ENCODE data around the gene WDR18.

Gene WDR18, protein sequence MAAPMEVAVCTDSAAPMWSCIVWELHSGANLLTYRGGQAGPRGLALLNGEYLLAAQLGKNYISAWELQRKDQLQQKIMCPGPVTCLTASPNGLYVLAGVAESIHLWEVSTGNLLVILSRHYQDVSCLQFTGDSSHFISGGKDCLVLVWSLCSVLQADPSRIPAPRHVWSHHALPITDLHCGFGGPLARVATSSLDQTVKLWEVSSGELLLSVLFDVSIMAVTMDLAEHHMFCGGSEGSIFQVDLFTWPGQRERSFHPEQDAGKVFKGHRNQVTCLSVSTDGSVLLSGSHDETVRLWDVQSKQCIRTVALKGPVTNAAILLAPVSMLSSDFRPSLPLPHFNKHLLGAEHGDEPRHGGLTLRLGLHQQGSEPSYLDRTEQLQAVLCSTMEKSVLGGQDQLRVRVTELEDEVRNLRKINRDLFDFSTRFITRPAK

DNA sequence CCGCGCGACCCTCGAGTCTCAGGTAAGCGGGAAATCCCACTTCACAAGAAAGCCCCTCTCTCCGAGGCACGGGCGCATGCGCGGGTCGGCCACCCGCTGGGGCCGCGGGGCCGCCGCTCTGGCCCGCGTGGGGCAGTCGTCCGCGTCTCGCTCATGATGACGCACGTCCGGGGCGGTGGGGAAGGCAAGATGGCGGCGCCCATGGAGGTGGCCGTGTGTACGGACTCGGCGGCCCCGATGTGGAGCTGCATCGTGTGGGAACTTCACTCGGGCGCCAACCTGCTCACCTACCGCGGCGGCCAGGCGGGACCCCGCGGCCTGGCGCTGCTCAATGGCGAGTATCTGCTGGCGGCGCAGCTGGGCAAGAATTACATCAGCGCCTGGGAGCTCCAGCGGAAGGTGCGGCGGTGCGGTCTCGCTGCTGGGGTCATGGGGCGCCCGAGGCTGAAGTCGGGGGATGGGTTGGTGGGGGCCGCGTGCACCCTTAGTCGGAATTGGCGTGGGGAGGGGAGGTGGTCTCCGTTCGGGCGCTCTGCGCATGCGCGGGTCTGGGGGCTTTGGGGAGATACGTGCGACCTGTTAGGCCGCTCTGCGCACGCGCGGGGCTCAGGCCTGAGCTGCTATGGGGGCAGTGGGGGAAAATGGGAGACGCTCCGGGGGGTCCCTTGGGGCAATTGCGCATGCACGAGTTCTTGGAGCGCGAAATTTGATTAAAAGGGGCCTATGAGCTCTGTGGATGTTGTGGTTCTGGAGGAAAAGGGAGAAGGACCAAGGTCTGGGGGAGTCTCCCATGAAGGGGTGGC lies at the start of gene WDR18:
Gene WDR18 (plus strand): TSS at position 181 of the 803 bp plus-strand sequence. CDS start 9 bp downstream, at position 190.
- DNase-seq (ENCODE audit: low read depth in 2 of 2) = peak; percentile 88 to 89

GRCh38 chr19:934865-935479 lies 49.2 kb upstream of the WDR18 start:
- DNase-seq (ENCODE audit: low read depth in 2 of 2) = no peak

DNA sequence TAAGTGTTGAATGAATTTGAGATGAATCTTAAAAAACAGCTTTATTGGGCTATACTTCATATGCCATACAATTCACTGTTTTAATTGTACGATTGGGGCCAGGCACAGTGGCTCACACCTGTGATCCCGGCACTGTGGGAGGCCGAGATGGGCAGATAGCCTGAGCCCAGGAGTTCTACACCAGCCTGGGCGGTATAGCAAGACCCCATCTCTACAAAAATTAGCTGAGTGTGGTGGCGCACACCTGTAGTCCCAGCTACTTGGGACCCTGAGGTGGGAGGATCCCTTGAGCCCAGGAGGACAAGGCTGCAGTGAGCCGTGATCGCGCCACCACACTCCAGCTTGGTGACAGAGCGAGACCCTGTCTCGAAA lies 48.0 kb upstream of the WDR18 start:
- no peak for DNase-seq (ENCODE audit: low read depth in 2 of 2)

- no peak for DNase-seq (ENCODE audit: low read depth in 2 of 2)
Observed at GRCh38 chr19:937259-937694, 46.9 kb upstream of the WDR18 start.

GRCh38 chr19:938233-938923 lies 45.8 kb upstream of the WDR18 start:
- no peak for DNase-seq (ENCODE audit: low read depth in 2 of 2)

DNA sequence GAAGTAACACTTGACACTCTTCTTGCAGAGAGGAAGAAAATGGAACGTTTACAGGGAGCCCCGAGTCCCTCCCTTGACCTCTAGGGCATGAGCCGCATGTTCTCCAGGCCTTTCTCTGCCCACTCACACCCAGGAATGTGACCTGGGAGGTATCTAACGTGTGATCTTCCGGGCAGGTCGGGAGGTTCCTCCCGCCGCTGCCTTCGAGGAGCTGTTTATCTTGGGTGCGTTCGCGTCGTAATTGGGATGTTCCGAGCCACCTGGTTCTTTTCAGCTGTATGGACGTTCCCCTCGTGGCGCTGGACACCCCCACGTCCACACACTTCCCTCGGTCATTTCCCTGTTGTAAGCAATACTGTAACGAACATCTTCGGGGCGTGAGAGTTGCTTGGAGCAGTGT lies 44.7 kb upstream of the WDR18 start:
- no peak for DNase-seq (ENCODE audit: low read depth in 2 of 2)

GRCh38 chr19:939922-940321 lies 44.2 kb upstream of the WDR18 start:
- no peak for DNase-seq (ENCODE audit: low read depth in 2 of 2)

- DNase-seq (ENCODE audit: low read depth in 2 of 2) = peak in 1 of 2 donors; percentile 39
Observed at GRCh38 chr19:940591-941291, 43.4 kb upstream of the WDR18 start.

- no peak for DNase-seq (ENCODE audit: low read depth in 2 of 2)
Observed at GRCh38 chr19:941292-942132, 42.6 kb upstream of the WDR18 start.

DNA sequence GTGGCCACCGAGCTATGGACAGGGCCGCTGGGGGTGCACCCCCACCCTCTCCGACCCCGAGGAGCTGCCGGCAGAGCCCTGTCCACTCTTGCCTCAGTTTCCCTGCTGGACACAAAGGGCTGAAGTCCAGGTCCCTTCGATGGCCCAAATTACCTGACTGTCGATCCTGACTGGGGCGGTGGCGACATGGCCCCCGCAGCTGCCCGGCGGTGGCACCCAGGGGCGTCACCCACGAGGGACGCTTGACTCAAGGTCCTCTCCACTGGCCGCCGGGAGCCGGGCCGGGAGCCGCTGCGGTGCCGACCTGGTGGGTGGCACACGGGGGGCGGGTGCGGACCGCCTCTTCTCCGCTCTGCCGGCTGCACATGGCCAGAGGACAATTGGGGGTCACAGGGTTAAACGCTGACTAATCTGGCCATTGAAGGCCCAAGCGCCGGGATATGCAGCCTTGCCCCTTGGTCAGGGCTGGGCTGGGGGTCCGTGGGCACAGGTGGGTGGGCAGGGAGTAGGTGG lies 42.0 kb upstream of the WDR18 start:
- no peak for DNase-seq (ENCODE audit: low read depth in 2 of 2)

DNA sequence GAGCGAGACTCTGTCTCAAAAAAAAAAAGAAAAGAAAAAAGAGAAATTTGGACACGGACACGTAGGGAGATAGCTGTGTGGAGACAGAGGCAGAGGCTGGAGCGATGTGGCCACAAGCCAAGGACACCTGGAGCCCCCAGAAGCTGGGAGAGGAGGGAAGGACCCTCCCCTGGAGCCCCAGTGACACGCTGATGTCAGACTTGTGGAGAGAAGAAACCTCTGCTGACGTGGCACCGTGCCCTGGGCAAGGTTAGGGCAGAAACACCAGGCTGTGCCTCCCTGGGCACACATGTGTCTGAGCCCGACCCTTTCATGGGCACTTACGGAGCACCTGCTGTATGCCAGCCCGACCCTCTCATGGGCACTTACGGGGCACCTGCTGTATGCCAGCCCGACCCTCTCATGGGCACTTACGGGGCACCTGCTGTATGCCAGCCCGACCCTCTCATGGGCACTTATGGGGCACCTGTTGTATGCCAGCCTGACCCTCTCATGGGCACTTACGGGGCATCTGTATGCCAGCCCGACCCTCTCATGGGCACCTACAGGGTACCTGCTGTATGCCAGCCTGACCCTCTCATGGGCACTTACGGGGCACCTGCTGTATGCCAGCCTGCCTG lies 40.5 kb upstream of the WDR18 start:
- DNase-seq (ENCODE audit: low read depth in 2 of 2) = no peak

GRCh38 chr19:944171-944567 lies 40.0 kb upstream of the WDR18 start:
- DNase-seq (ENCODE audit: low read depth in 2 of 2) = no peak

DNA sequence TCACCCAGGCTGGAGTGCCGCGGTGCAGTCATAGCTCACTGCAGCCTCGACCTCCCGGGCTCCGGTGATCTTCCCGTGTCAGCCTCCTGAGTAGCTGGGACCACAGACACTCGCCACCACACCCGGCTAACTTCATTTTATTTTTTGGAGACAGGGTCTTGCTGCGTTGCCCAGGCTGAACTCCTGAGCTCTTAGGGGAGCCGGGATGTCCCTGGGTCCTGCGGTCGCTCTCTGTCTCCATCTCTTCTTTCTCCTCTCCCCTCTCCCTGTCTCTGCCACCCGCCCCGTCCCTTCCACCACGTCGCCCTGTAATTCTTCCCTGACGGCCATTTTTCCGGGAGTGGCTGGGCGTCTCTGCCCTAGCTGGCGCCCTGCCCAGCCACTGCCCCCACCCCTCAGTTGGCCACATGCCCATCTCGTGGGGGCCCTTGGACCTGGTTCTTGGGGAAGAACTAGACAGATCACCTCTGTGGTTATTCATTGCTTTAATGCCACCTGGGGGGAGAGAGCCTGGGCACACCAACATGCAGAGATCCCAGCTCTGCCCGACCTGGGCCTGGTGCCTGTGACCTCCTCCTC lies 39.4 kb upstream of the WDR18 start:
- DNase-seq (ENCODE audit: low read depth in 2 of 2) = no peak

- DNase-seq (ENCODE audit: low read depth in 2 of 2) = no peak
Observed at GRCh38 chr19:945401-946252, 38.5 kb upstream of the WDR18 start.

DNA sequence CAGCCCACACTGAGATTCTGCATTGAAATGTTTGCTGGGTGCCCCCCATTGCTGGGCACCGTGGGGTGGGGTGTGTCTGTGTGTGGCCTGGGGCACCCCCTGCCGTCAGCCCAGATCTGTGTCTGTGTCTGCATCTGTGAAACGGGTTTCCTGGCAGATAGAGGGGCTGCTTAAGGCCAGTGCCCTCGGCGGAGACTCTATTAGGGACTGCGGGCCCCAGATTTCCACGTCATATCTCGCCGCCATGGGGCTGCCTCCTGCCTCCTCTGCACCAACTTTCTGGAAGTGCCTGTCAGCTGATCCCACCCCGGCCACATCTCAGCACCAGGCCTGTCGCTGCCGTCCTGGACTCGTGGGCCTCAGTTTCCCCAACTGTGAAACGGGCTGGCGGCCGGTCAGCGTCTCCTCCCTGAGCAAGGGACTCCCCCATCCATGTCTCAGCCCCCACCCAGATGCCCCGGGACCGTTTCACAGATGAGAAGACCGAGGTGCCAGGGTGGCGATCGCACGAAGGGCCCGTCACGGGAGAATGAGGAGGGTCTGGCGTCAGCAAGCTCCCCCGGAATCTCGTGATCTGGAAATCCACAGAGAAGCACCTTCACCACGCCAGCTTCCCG lies 36.9 kb upstream of the WDR18 start:
- no peak for DNase-seq (ENCODE audit: low read depth in 2 of 2)

DNA sequence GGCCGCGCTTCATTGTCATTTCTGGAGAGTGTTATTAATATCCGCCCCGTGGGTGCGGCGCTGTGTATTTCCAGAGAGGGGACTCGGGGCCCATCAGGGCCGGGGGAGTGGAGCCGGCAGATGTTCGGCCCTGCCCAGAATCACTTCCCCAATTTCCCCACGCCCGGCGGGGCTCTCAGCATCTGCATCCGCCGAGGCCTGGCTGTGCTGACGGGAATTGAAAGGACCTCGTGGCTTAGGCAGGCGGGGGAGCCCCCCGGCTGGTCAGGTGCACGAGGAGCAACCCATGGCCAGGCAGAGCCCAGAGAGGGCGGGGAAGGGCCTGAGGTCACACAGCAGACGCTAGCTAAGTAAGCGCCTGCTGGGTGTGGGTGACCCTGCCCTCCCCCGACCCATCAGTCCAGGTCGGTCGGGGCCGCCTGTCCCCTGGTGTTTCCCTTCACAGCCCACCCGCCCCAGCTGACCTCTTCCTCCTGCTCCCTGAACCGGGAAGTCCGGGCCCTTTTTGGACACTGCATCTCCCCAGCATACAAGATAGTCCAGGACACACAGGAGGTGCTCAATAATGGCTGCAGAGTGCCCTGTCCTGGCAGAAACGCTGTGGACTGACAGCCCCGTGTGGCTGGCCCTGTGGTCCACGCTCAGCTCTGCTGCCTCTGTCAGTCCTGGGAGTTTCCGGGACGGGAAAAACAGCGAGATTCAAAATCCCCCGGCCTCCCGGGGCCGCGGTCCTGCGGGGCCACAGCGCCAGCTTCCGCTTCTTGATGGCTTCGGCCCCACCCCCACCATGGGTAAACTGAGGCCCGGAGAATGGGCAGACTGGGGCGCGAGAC lies 36.2 kb upstream of the WDR18 start:
- DNase-seq (ENCODE audit: low read depth in 2 of 2) = no peak
